PC-3 (cell line): ENCODE measurements around the gene SRGN.

Experiments used
- EZH2 ChIP-seq: fragments of 300-600 bp; sonication (generic); IDR thresholded peaks from one replicate; pipeline ENCODE4 v1.6.1; 2017; ENCODE audit warnings: antibody characterized with exemption, mild to moderate bottlenecking, low read length; ENCODE audit not compliant: unreplicated experiment
- EZH2phosphoT487 ChIP-seq: fragments of 300-600 bp; sonication (generic); IDR thresholded peaks from 2 replicates; pipeline ENCODE4 v1.6.1; 2018; ENCODE audit warnings: mild to moderate bottlenecking, antibody characterized with exemption, low read length, borderline replicate concordance
- TF ChIP-seq, protein P1 (sequence below): fragments of 300-600 bp; sonication (generic); conservative IDR thresholded peaks from 2 replicates; pipeline ENCODE4 v1.5.1; 2017; ENCODE audit warnings: antibody characterized with exemption, low read depth, mild to moderate bottlenecking, low read length

GRCh38 chr10:69123306-69123746, 35.4 kb downstream of the SRGN start:
- TF ChIP-seq, protein P1, sequence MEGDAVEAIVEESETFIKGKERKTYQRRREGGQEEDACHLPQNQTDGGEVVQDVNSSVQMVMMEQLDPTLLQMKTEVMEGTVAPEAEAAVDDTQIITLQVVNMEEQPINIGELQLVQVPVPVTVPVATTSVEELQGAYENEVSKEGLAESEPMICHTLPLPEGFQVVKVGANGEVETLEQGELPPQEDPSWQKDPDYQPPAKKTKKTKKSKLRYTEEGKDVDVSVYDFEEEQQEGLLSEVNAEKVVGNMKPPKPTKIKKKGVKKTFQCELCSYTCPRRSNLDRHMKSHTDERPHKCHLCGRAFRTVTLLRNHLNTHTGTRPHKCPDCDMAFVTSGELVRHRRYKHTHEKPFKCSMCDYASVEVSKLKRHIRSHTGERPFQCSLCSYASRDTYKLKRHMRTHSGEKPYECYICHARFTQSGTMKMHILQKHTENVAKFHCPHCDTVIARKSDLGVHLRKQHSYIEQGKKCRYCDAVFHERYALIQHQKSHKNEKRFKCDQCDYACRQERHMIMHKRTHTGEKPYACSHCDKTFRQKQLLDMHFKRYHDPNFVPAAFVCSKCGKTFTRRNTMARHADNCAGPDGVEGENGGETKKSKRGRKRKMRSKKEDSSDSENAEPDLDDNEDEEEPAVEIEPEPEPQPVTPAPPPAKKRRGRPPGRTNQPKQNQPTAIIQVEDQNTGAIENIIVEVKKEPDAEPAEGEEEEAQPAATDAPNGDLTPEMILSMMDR, result peak; percentile 78
- TF ChIP-seq EZH2 (no peak), EZH2phosphoT487 (no peak)
